ENCODE data around the gene UBALD1. TPM values are rescaled to one million over a fixed set of nuclear protein-coding genes. Genes with fewer than 3 reads are reported as not detected.

Gene UBALD1
- total RNA-seq, 1 experiment from 2014 or later = 29.9 TPM

DNA sequence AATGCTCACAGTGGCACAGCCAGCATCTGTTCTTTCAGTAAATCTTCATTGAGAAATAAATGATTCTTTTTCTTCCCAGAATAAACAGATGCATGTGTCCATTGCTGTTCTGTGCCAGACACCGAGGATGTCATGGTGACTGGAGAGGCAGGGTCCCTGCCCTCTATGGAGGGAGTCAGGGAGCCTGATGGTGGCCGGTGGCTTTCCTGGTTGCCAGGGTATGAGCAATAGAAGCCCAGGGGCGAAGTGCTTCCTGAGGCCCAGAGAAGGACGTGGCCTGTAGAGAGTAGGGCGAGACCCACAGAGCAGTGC, 48.7 kb upstream of the UBALD1 start:
- H3K9me3 ChIP-seq (ENCODE audit: control insufficient read depth, insufficient read depth, low read depth, low read length) = no peaks in the 10 kb centered on the region
- ChIA-PET CTCF (no interaction called here), POLR2A (no interaction called here)
- no peak overlapping the region for H3K4me3 ChIP-seq (ENCODE audit: low read depth in 2 of 2, low read length in 2 of 2)
- no peak for DNase-seq (ENCODE audit: low read depth, low spot score)
- in situ Hi-C loops (cut with HindIII; ENCODE audit: low pct_unique_long_range_greater_than_20kb, low sequenced_read_pairs) = no loop called here
- no peak for TF ChIP-seq POLR2AphosphoS5 (IDR thresholded peaks at IDR 0.05; ENCODE audit: low read depth, low read length)
- TF ChIP-seq, protein P1, sequence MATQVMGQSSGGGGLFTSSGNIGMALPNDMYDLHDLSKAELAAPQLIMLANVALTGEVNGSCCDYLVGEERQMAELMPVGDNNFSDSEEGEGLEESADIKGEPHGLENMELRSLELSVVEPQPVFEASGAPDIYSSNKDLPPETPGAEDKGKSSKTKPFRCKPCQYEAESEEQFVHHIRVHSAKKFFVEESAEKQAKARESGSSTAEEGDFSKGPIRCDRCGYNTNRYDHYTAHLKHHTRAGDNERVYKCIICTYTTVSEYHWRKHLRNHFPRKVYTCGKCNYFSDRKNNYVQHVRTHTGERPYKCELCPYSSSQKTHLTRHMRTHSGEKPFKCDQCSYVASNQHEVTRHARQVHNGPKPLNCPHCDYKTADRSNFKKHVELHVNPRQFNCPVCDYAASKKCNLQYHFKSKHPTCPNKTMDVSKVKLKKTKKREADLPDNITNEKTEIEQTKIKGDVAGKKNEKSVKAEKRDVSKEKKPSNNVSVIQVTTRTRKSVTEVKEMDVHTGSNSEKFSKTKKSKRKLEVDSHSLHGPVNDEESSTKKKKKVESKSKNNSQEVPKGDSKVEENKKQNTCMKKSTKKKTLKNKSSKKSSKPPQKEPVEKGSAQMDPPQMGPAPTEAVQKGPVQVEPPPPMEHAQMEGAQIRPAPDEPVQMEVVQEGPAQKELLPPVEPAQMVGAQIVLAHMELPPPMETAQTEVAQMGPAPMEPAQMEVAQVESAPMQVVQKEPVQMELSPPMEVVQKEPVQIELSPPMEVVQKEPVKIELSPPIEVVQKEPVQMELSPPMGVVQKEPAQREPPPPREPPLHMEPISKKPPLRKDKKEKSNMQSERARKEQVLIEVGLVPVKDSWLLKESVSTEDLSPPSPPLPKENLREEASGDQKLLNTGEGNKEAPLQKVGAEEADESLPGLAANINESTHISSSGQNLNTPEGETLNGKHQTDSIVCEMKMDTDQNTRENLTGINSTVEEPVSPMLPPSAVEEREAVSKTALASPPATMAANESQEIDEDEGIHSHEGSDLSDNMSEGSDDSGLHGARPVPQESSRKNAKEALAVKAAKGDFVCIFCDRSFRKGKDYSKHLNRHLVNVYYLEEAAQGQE (IDR thresholded peaks at IDR 0.05; ENCODE audit: insufficient read depth in 1 of 2, low read depth in 2 of 2, low read length in 1 of 2) = no peak
- no peak for TF ChIP-seq SIN3A (IDR thresholded peaks at IDR 0.05; ENCODE audit: borderline replicate concordance, insufficient read depth, low read depth, low read length)
- TF ChIP-seq, protein P2, sequence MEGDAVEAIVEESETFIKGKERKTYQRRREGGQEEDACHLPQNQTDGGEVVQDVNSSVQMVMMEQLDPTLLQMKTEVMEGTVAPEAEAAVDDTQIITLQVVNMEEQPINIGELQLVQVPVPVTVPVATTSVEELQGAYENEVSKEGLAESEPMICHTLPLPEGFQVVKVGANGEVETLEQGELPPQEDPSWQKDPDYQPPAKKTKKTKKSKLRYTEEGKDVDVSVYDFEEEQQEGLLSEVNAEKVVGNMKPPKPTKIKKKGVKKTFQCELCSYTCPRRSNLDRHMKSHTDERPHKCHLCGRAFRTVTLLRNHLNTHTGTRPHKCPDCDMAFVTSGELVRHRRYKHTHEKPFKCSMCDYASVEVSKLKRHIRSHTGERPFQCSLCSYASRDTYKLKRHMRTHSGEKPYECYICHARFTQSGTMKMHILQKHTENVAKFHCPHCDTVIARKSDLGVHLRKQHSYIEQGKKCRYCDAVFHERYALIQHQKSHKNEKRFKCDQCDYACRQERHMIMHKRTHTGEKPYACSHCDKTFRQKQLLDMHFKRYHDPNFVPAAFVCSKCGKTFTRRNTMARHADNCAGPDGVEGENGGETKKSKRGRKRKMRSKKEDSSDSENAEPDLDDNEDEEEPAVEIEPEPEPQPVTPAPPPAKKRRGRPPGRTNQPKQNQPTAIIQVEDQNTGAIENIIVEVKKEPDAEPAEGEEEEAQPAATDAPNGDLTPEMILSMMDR (IDR thresholded peaks at IDR 0.05) = no peak
- TF ChIP-seq TCF7L2 (IDR thresholded peaks at IDR 0.05; ENCODE audit: low read depth, low read length) = no peak
- BruUV-seq (replicated peaks) = no TSS peak
- no peak overlapping the region for H3K27ac ChIP-seq (ENCODE audit: low read length)
- intact Hi-C loops (cut with micrococcal nuclease; ENCODE audit: unreplicated experiment) = no loop called here
- H3K27me3 ChIP-seq (ENCODE audit: control insufficient read depth, insufficient read depth, low read length) = no peaks in the 10 kb centered on the region
- H3K36me3 ChIP-seq (ENCODE audit: control insufficient read depth, insufficient read depth, low read length) = no peaks in the 10 kb centered on the region; the same call in 1 of the 2 replicates
- ATAC-seq = 0 out of 2 replicates have a peak, but pooled peaks have one; percentile 22
- no peaks in the 10 kb centered on the region for H3K4me1 ChIP-seq (ENCODE audit: control insufficient read depth, insufficient read depth, low read length)

DNA sequence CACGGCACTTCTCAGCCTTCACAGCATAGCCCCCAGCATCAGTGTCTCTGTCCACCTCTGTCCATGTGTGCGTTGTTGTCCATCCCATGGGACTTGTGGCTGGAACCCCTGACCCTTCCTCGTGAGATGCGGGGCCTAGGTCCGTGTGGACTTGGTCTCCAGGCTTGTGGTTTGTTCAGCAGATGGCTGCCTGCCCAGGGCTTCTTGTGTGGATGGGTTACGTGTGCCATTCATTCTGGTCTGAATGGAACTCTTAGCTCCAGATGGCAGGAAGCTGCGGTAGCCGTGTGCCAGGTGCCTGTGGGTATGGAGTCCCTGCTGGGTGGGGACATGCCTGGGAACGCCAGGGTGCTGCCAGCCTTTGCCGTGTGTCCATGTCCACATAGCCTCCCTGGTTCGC, 47.0 kb upstream of the UBALD1 start:
- no TSS peak for BruUV-seq (replicated peaks)
- in situ Hi-C loops (cut with HindIII; ENCODE audit: low pct_unique_long_range_greater_than_20kb, low sequenced_read_pairs) = no loop called here
- intact Hi-C loops (cut with micrococcal nuclease; ENCODE audit: unreplicated experiment) = no loop called here
- POLR2A ChIA-PET = no interaction called here
- ATAC-seq = no peak
- Histone ChIP-seq H3K4me1 (ENCODE audit: control insufficient read depth, insufficient read depth, low read length) (no peaks in the 10 kb centered on the region), H3K27ac (ENCODE audit: low read length) (no peak overlapping the region), H3K4me3 (ENCODE audit: low read depth in 2 of 2, low read length in 2 of 2) (no peak overlapping the region), H3K27me3 (ENCODE audit: control insufficient read depth, insufficient read depth, low read length) (no peaks in the 10 kb centered on the region), H3K9me3 (ENCODE audit: control insufficient read depth, insufficient read depth, low read depth, low read length) (no peaks in the 10 kb centered on the region), H3K36me3 (ENCODE audit: control insufficient read depth, insufficient read depth, low read length) (no peaks in the 10 kb centered on the region; the same call in 1 of the 2 replicates)
- CTCF ChIA-PET = no interaction called here
- no peak for TF ChIP-seq TCF7L2 (IDR thresholded peaks at IDR 0.05; ENCODE audit: low read depth, low read length)
- no peak for TF ChIP-seq POLR2AphosphoS5 (IDR thresholded peaks at IDR 0.05; ENCODE audit: low read depth, low read length)
- TF ChIP-seq, protein P1 (IDR thresholded peaks at IDR 0.05; ENCODE audit: insufficient read depth in 1 of 2, low read depth in 2 of 2, low read length in 1 of 2) = no peak
- no peak for TF ChIP-seq SIN3A (IDR thresholded peaks at IDR 0.05; ENCODE audit: borderline replicate concordance, insufficient read depth, low read depth, low read length)
- TF ChIP-seq, protein P2 (IDR thresholded peaks at IDR 0.05) = no peak
- no peak for DNase-seq (ENCODE audit: low read depth, low spot score)

Measured in Panc1 (cell line).